GM19239 (cell line): ENCODE results near the gene EFTUD2.

Source experiments
- DNase-seq: peaks from one replicate; pipeline ENCODE4 v3.0.0; 2011; ENCODE audit warnings: low spot score; ENCODE audit not compliant: insufficient read length
- FAIRE-seq: peaks from 2 replicates; lab custom pipeline; 2011; peaks lifted over from hg19 to GRCh38; lab: Jason Lieb, UNC

EFTUD2 gene

GRCh38 chr17:44898768-44899073 lies 524 bp downstream of the EFTUD2 start:
- DNase-seq (no peak), FAIRE-seq (no peak)

GRCh38 chr17:44894642-44895041 lies 4.6 kb downstream of the EFTUD2 start:
- no peak for DNase-seq
- FAIRE-seq, result no peak

- FAIRE-seq (no peak), DNase-seq (no peak)
Observed at GRCh38 chr17:44892250-44892649, 7.0 kb downstream of the EFTUD2 start.

- DNase-seq (no peak), FAIRE-seq (no peak)
Observed at GRCh38 chr17:44889003-44889402, 10.2 kb downstream of the EFTUD2 start.

GRCh38 chr17:44887971-44888954 lies 11.0 kb downstream of the EFTUD2 start:
- FAIRE-seq (no peak), DNase-seq (no peak)

- no peak for FAIRE-seq
- no peak for DNase-seq
Observed at GRCh38 chr17:44887016-44887415, 12.2 kb downstream of the EFTUD2 start.

- FAIRE-seq (no peak), DNase-seq (no peak)
Observed at GRCh38 chr17:44884941-44885340, 14.3 kb downstream of the EFTUD2 start.

GRCh38 chr17:44881145-44881544 lies 18.1 kb downstream of the EFTUD2 start:
- FAIRE-seq (no peak), DNase-seq (no peak)

GRCh38 chr17:44880062-44880461 lies 19.2 kb downstream of the EFTUD2 start:
- DNase-seq, result no peak
- no peak for FAIRE-seq

GRCh38 chr17:44879376-44879775 lies 19.9 kb downstream of the EFTUD2 start:
- no peak for FAIRE-seq
- no peak for DNase-seq

GRCh38 chr17:44878627-44879221 lies 20.5 kb downstream of the EFTUD2 start:
- peak; percentile 21 for DNase-seq
- FAIRE-seq, result no peak

- no peak for FAIRE-seq
Observed at GRCh38 chr17:44877121-44877520, 22.1 kb downstream of the EFTUD2 start.

GRCh38 chr17:44875761-44876160 lies 23.5 kb downstream of the EFTUD2 start:
- FAIRE-seq (no peak), DNase-seq (no peak)

More at GRCh38 chr17:44877121-44877520, 22.1 kb downstream of the EFTUD2 start:
- DNase-seq, result no peak

- no peak for FAIRE-seq
- no peak for DNase-seq
Observed at GRCh38 chr17:44872131-44872768, 27.0 kb downstream of the EFTUD2 start.

- no peak for FAIRE-seq
- no peak for DNase-seq
Observed at GRCh38 chr17:44871556-44871955, 27.7 kb downstream of the EFTUD2 start.

GRCh38 chr17:44867841-44868240 lies 31.4 kb downstream of the EFTUD2 start:
- no peak for FAIRE-seq

GRCh38 chr17:44865931-44866330 lies 33.3 kb downstream of the EFTUD2 start:
- FAIRE-seq, result no peak
- no peak for DNase-seq

More at GRCh38 chr17:44867841-44868240, 31.4 kb downstream of the EFTUD2 start:
- DNase-seq, result no peak

- DNase-seq (peak; percentile 60), FAIRE-seq (peak; percentile 56)
Observed at GRCh38 chr17:44865231-44865660, 34.0 kb downstream of the EFTUD2 start.

- no peak for FAIRE-seq
- no peak for DNase-seq
Observed at GRCh38 chr17:44864831-44865230, 34.4 kb downstream of the EFTUD2 start.

GRCh38 chr17:44863061-44863918 lies 36.0 kb downstream of the EFTUD2 start:
- FAIRE-seq (no peak), DNase-seq (no peak)
